Activated naive CD8-positive, alpha-beta T cell treated with anti-CD3 and anti-CD28 coated beads, Interleukin-2, amount 50 U/mL, for 24 hours (primary cell): Measurements from ENCODE around the gene HS6ST2.
A peak's percentile ranks its signal among the peaks of the same experiment; 100 is the strongest.

Experiments
- ATAC-seq: fragments of 150-1000 bp; cut with Tn5 transposase; one replicate; pipeline ENCODE4 v1.10.0; 2021
- DNase-seq: peaks from one replicate; pipeline ENCODE4 v3.0.0; 2021
- H3K27ac Mint-ChIP-seq: one replicate; pipeline ENCODE4 v1.8.0; 2021; ENCODE audit warnings: mild to moderate bottlenecking, mixed read lengths
- H3K27me3 Mint-ChIP-seq: one replicate; pipeline ENCODE4 v1.8.0; 2021; ENCODE audit warnings: mixed read lengths
- H3K36me3 Mint-ChIP-seq: one replicate; pipeline ENCODE4 v1.8.0; 2021; ENCODE audit warnings: low read depth, mixed read lengths
- H3K4me1 Mint-ChIP-seq: one replicate; pipeline ENCODE4 v1.8.0; 2021; ENCODE audit warnings: mixed read lengths
- H3K4me3 Mint-ChIP-seq: one replicate; pipeline ENCODE4 v1.8.0; 2021; ENCODE audit warnings: mild to moderate bottlenecking, moderate library complexity, mixed read lengths
- H3K9me3 Mint-ChIP-seq: one replicate; pipeline ENCODE4 v1.8.0; 2021; ENCODE audit warnings: mixed read lengths

HS6ST2 gene

DNA sequence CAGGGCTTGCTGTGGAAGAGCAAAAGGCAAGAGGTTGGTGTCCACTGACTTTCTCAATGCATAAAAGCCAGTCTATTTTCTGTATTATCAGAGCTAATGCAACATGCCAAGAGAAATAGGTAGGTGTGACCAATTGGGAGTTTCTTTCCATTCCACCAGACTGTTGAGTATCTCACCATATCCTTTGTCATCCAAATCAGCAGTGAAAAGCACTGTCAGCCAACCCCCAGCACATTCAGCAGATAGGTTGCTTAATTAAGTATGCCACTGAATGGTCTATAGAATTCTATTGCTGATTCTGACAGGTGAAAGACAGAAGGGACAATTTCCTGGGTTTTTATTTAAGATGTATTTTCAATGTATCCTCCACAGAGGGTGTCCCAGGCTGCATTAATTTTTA lies 139.8 kb downstream of the HS6ST2 start:
- Mint-ChIP-seq H3K4me3 (no peak overlapping the region), H3K4me1 (no peaks in the 10 kb centered on the region), H3K9me3 (no peaks in the 10 kb centered on the region), H3K36me3 (no peaks in the 10 kb centered on the region), H3K27ac (no peak overlapping the region), H3K27me3 (no peaks in the 10 kb centered on the region)
- DNase-seq (no peak), ATAC-seq (no peak)

DNA sequence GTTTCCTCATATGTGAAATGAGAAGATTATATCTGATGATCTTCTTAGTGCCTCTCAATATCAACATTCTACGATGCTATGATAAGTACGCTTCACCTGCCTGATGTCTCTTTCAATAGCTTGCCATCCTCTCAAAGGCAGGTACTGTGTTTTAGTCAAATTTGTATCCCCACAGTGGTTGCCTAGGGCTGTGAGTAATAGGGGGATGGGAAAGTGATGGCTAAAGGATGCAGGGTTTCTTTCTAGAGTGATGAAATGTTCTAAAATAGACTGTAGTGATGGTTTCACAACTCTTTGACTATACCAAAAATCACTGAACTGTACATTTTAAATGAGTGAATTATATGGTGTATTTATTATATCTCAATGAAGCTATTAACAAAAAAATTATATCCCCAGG lies 142.8 kb downstream of the HS6ST2 start:
- ATAC-seq (no peak), DNase-seq (no peak)
- no peaks in the 10 kb centered on the region for H3K36me3 Mint-ChIP-seq
- no peak overlapping the region for H3K4me3 Mint-ChIP-seq
- no peak overlapping the region for H3K27ac Mint-ChIP-seq
- H3K9me3 Mint-ChIP-seq, result no peaks in the 10 kb centered on the region
- H3K4me1 Mint-ChIP-seq, result no peaks in the 10 kb centered on the region
- no peaks in the 10 kb centered on the region for H3K27me3 Mint-ChIP-seq

DNA sequence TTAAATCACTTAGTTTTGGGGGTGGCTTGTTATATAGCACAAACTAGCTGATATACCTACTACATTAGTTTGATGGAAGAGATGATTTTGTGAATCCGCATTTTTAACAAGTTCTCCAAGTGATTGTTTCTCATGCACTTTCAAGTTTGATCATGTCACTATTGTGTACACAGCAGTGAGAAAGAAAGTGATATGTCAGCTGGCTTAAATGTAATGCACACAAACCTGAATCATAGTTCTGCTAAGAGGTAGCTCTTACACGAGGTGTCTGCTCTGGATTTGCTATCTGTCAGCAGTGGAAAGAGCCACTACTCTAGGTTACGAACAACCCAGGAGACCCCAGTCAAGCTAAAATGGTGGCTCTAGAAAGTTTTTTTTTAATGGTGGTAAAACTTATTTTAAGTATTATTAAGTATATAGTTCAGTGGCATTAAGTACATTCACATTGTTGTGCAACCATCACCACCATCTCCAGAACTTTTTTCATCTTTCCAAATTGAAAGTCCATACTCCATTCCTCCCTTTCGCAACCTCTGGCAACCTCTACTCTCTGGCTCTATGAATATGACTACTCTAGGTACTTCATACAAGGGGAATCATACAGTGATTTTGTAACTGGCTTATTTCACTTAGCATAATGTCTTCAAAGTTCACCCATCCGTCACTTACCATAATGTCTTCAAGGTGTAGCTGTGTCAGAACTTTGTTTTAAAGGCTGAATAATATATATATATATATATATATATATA lies 147.3 kb downstream of the HS6ST2 start:
- Mint-ChIP-seq H3K4me1 (no peaks in the 10 kb centered on the region), H3K4me3 (no peak overlapping the region), H3K9me3 (no peaks in the 10 kb centered on the region), H3K27ac (no peak overlapping the region), H3K27me3 (no peaks in the 10 kb centered on the region), H3K36me3 (no peaks in the 10 kb centered on the region)
- ATAC-seq, result no peak
- no peak for DNase-seq

DNA sequence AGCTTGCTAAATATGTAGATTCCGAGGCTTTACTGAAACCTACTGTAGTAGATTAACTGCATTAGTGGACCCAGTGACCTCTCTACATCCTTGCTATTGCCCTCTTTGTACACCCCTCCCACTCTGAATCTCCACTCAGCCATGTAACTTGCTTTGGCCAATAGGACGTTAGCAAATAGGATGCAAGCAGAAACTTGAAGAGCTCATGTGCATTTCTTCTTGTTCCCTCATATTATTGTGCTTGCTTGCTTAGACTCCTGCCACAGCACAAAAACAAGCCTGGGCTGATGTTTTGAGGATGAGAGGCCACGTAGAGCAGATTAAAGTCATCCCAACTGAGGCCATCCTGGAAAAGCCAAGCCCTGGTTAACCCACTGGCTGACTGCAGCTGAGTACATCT lies 147.9 kb downstream of the HS6ST2 start:
- no peak for ATAC-seq
- Mint-ChIP-seq H3K27ac (no peak overlapping the region), H3K4me3 (no peak overlapping the region), H3K9me3 (no peaks in the 10 kb centered on the region), H3K27me3 (no peaks in the 10 kb centered on the region), H3K36me3 (no peaks in the 10 kb centered on the region), H3K4me1 (no peaks in the 10 kb centered on the region)
- DNase-seq, result no peak

DNA sequence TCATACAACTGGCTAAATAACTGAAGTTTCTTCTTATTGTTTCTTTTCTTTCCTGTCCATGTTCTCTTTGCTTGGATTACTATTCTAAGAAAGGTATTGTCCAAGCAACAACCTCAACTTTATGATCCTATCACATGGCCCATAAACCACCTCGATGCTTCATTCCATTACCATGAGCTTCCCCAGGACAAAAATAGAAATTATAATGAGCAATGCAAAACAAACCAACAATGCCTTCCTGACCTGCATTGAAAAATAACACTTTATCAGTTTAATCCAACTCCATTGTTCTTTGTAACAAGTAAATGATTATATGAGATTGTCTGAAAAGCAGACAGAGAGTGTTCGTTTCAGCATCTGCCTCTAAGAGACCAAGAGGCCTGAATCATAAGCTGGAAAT lies 148.8 kb downstream of the HS6ST2 start:
- Mint-ChIP-seq H3K27me3 (no peaks in the 10 kb centered on the region), H3K9me3 (no peaks in the 10 kb centered on the region), H3K4me1 (no peaks in the 10 kb centered on the region), H3K4me3 (no peak overlapping the region), H3K36me3 (no peaks in the 10 kb centered on the region), H3K27ac (no peak overlapping the region)
- DNase-seq (no peak), ATAC-seq (no peak)

DNA sequence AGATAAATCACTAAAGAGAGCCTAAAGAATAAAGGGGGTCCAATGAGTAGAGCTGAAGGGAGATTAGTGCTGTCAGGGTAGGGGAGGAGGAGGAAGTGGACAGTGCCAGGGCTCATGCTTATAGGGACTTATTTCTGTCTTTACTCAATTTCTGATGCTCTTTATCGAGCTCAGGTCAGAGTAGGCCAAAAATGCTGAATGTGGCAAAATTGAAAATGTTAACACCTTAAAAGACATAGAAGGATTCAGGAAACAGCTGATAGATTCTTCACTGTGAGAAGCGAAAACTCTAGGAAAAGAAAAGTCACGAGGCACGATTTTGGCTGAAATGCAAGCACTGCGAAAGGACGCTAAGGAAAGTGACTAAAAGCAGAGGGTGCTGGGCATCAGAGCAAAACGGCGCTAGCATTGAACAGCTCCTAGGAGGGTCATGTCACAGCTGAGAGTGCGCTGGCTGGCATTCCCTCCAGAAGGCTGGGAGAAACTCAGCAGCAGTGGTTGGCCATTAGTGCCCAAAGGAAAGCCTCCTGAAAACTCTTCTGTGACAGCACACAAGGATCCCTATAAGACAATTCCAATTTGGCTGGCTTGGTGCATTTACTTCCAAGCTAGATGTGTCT lies 150.9 kb downstream of the HS6ST2 start:
- Mint-ChIP-seq H3K27ac (no peak overlapping the region), H3K4me3 (no peak overlapping the region), H3K36me3 (no peaks in the 10 kb centered on the region), H3K9me3 (no peaks in the 10 kb centered on the region), H3K4me1 (no peaks in the 10 kb centered on the region), H3K27me3 (no peaks in the 10 kb centered on the region)
- no peak for ATAC-seq
- no peak for DNase-seq

DNA sequence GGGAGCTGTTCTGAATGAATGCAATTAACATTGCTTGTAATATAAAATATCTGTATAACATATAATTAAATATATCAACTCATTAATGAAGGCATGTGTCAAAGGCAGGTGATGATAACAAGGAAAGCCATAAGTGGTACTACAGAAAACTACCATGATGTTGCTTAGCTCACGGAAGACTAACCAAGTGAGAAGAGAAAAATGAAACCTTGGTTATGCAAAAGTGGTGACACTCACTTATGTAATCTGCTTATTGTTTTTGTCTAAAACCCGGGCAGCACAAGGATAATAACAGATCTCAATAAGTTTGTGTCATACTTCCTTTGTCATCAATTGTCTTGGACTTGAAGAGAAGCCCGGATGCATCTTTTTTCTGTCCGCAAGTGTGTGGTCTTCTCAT lies 156.4 kb downstream of the HS6ST2 start:
- Mint-ChIP-seq H3K9me3 (no peaks in the 10 kb centered on the region), H3K27me3 (peaks cover 2% of the 10 kb centered on the region), H3K27ac (no peak overlapping the region), H3K4me3 (no peak overlapping the region), H3K36me3 (no peaks in the 10 kb centered on the region), H3K4me1 (no peaks in the 10 kb centered on the region)
- DNase-seq (no peak), ATAC-seq (no peak)

DNA sequence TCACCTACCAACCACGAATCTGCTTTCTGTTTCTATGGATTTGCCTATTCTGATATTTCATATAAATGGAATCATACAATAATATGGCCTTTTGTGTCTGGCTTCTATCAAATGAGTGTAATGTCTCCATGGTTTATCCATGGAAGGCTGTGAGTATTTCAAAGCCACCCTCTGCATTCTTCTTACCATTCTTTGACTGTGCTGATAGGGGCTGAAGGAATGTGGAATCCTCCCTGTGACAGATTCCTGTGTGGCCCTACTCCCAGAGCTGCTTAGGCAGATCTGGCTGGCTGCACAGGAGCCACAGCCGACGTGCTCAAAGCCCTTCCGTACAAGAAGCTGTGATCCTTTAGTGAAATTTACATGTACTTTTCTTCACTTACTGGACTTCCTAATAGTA lies 163.2 kb downstream of the HS6ST2 start:
- H3K36me3 Mint-ChIP-seq, result no peaks in the 10 kb centered on the region
- H3K9me3 Mint-ChIP-seq, result no peaks in the 10 kb centered on the region
- no peak overlapping the region for H3K4me3 Mint-ChIP-seq
- peaks cover 2% of the 10 kb centered on the region for H3K27me3 Mint-ChIP-seq
- no peak overlapping the region for H3K27ac Mint-ChIP-seq
- ATAC-seq, result no peak
- DNase-seq, result no peak
- H3K4me1 Mint-ChIP-seq, result no peaks in the 10 kb centered on the region

DNA sequence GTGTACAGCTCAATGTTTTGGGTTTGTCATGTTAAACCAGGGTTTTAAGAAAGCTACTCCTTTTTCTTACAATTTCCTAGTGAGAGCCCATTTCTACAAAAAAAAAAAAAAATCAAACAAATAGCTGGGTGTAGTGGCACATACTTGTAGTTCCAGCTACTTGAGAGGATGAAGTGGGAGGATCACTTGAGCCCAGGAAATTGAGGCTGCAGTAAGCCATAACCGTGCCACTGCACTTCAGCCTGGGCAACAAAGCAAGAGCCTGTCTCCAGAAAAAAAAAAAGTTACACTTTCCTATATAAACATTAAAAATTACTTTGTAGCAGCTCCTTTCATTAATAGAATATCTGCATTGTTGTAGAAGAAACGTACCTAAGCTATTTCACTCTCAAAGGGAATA lies 166.7 kb downstream of the HS6ST2 start:
- no peak overlapping the region for H3K4me3 Mint-ChIP-seq
- H3K27me3 Mint-ChIP-seq, result no peaks in the 10 kb centered on the region
- no peaks in the 10 kb centered on the region for H3K36me3 Mint-ChIP-seq
- no peaks in the 10 kb centered on the region for H3K4me1 Mint-ChIP-seq
- H3K9me3 Mint-ChIP-seq, result peaks cover 4% of the 10 kb centered on the region
- ATAC-seq (no peak), DNase-seq (no peak)
- H3K27ac Mint-ChIP-seq, result no peak overlapping the region

DNA sequence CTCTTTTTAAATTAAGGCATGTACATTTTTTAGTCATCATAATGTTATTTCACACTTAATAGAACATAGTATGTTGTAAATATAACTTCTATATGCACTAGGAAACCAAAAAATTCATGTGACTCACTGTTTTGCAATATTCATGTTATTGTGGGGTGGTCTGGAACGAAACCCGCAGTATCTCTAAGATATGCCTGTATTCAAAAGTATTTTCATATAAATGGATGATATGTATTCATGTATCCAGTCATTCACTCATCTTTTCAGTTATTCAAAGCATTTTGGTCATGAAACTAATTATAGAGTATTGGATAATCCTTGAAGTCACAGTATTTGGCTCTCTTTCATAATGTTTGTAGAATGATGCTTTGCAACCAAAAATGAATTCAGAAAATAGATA lies 168.1 kb downstream of the HS6ST2 start:
- no peaks in the 10 kb centered on the region for H3K36me3 Mint-ChIP-seq
- H3K4me1 Mint-ChIP-seq, result no peaks in the 10 kb centered on the region
- H3K4me3 Mint-ChIP-seq, result no peak overlapping the region

DNA sequence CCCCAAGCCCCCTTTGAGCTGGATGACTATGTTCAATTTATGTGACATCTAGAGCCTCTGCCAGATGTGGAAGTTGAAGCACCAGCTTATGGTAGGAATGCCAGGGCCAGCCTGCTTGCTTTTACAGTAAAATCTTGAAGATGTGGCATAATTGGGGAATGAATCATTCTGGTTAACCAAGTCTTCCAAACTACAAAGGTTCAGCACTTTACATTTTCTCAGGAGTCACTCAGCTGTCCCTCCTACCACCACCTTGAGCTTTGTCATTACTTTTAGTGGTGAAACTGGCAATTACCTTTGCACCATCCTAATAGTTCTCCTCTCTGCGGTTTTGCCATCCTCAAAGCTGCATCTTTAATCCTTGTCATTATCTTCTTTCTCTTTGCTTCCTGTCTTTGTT lies 172.2 kb downstream of the HS6ST2 start:
- Mint-ChIP-seq H3K4me1 (no peaks in the 10 kb centered on the region), H3K27me3 (no peaks in the 10 kb centered on the region), H3K27ac (no peak overlapping the region), H3K9me3 (peaks cover 4% of the 10 kb centered on the region), H3K4me3 (no peak overlapping the region), H3K36me3 (no peaks in the 10 kb centered on the region)
- no peak for ATAC-seq
- DNase-seq, result no peak

More for the DNA sequence above, 168.1 kb downstream of the HS6ST2 start:
- Mint-ChIP-seq H3K9me3 (peaks cover 4% of the 10 kb centered on the region), H3K27me3 (no peaks in the 10 kb centered on the region), H3K27ac (no peak overlapping the region)
- no peak for ATAC-seq
- DNase-seq, result no peak

DNA sequence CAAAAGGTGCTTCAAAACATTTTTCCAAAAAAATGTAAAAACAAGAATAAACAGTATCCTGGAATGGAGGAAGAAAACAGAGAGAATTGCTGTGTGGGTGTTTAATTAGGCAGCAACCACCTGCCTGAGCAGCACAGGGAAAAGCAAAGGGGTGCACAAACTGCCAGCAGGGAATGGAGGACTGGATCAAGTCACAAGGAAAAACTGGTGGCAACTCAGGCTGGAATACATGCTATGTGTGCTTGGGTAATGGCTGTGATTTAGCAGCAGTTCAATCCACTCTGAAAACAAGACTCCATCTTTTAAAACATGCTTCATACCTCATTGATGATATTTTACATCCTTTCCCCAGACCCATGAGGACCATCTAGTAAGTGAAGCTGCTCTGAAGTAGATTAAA lies 179.5 kb downstream of the HS6ST2 start:
- H3K36me3 Mint-ChIP-seq, result no peaks in the 10 kb centered on the region
- no peak overlapping the region for H3K4me3 Mint-ChIP-seq
- H3K27me3 Mint-ChIP-seq, result no peaks in the 10 kb centered on the region
- ATAC-seq, result no peak
- DNase-seq, result no peak
- H3K9me3 Mint-ChIP-seq, result no peaks in the 10 kb centered on the region
- no peak overlapping the region for H3K27ac Mint-ChIP-seq
- peaks cover 23% of the 10 kb centered on the region for H3K4me1 Mint-ChIP-seq

DNA sequence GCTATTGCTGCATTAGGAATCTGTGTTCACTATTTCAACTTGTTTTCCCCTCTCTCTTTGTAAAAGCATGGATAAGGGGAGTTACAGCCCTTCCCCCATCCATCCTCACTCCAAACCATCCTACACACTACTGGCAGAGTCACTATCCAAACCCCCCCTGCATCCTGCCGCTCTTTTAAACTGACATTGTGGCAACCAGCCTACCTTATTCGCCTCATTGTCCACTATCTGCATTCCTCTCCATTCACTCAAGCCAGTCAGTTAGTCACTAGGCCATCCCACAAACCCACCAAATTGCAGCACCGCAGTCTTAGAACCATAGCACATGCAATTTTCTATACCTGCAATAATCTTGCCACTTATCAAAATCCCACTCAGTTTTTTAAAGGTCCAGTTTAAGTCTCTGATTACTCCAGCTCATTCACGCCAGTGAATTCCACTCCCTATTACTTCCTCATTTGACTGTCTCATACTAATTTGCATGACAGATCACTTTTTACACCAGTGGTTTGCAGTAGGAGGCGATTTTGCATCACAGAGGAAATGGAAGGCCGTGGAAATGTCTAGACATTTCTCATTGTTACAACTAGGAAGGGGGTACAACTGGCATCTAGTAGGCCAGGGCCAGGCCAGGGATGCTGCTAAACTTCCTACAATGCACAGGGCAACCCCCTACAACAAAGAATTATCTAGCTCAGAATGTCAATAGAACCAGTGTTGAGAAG lies 181.8 kb downstream of the HS6ST2 start:
- H3K27me3 Mint-ChIP-seq, result no peaks in the 10 kb centered on the region
- no peak for DNase-seq
- no peak for ATAC-seq
- no peaks in the 10 kb centered on the region for H3K36me3 Mint-ChIP-seq
- H3K9me3 Mint-ChIP-seq, result no peaks in the 10 kb centered on the region
- H3K27ac Mint-ChIP-seq, result peak overlapping the region; percentile 59
- no peak overlapping the region for H3K4me3 Mint-ChIP-seq
- peaks cover 23% of the 10 kb centered on the region for H3K4me1 Mint-ChIP-seq

DNA sequence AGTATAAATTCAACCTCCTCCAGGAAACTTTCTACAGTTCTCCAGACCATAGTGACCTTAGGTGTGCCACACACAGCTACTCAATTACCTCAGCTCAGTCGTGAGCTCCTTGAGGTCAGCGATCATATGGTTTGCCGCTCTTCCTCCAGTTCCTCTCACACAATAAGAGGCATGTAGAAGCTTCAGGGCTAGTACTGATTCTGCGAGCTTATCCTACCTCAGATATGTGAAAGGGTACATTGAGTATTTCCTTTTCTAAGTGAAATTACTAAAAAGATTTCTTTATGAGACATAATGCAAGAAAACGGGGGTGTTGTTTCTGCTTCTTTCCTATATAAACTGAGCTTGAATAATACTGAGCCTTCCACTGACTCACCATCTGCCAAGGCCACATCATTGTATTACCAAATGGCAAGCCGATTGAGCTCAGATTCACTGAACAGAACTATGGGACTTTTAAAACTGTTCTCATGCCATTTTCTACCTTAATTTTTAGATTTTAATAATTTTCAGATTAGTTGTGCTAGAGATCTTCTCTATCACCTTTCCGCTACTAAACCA lies 183.1 kb downstream of the HS6ST2 start:
- Mint-ChIP-seq H3K4me1 (peaks cover 23% of the 10 kb centered on the region), H3K27me3 (no peaks in the 10 kb centered on the region), H3K9me3 (no peaks in the 10 kb centered on the region), H3K36me3 (no peaks in the 10 kb centered on the region), H3K4me3 (no peak overlapping the region), H3K27ac (peak overlapping the region; percentile 75)
- DNase-seq, result no peak
- ATAC-seq, result peak; percentile 84
